HG02973 (cell line): ENCODE measurements around the gene ERF.

ENCODE experiments used
- ATAC-seq: cut with Tn5 transposase; IDR thresholded peaks from one replicate; pipeline ENCODE4 v1.9.1; 2021; ENCODE audit warnings: moderate library complexity; ENCODE audit not compliant: unreplicated experiment

ERF gene

DNA sequence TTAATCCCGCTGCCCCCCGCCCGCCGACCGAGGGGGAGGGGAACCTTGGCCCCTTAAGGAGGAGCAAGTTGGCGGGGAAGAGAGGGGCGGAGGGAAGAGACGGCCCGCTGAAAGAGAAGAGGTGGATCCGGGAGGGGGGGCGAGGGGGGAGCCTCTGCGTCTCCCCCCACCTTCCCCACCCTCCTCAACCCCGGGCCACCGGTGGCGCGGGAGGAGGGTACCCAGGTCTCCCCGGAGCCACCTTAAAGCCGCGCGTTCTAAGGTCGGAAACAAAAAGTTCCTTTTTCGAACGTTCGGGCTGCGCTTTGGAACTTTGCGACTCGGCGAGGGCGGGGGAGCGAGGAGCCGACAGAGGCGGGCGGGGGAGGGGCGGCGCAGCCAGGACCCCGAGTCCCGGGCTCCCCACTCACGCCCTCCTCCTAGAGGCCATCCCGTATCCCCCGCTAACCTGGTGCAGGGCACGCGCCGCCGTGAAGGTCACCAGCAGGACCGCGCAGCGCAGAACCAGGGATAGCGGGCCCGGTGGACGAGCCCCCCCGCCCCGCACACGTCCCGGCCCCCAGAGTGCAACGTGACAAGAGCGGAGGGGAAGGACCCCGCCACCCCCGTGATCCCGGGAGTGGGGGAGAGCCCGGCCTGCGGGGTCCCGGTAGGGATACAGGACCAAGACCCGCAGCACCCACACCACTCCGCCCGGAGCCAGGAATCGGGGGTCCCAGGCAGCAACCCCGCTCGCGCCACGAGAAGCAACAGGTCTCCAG, 659 bp downstream of the ERF start:
- ATAC-seq, result no peak

- ATAC-seq, result no peak
Measured at GRCh38 chr19:42253245-42254088, 1.5 kb downstream of the ERF start.

DNA sequence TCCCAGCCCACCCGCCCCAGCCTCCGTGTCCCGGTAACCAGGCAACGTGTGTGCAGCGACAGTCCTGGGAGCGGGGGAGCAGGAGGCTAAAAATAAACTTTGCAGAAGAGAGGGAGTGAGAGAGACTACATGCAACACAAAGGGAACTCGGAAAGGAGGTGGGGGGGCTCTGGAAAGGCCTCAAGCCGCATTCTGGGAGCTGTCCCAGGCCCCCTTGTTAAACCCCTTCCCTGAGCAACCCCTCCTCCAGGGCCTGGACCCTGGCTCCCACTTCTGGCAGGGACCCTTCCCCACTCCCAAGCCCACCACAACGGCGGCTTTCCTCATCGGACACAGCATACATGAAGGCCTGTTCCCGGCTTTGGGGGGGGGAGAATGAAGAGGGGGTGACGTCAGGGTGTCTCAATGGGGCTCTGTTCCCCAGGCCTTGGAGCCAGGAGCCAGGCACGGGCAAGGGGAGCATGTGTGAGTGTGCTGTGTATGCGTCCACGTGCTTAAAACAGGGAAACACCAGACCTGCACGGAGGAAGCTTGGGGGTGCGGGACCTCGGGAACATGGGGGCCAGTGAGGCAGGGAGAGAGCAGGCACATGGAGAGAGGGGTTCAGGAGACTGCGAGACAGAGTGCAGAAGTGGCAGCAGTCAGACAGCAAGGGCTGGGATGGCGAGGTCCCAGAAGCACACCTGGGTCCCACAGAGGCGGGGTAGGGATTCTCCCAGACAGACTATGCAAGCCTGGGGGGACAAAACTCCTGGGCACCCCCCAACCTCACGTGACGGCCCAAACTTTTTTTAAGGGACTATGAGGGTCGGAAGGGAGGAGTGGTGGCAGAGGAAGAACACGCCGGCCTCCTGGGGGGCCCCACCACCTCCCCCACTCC, 2.3 kb downstream of the ERF start:
- no peak for ATAC-seq

DNA sequence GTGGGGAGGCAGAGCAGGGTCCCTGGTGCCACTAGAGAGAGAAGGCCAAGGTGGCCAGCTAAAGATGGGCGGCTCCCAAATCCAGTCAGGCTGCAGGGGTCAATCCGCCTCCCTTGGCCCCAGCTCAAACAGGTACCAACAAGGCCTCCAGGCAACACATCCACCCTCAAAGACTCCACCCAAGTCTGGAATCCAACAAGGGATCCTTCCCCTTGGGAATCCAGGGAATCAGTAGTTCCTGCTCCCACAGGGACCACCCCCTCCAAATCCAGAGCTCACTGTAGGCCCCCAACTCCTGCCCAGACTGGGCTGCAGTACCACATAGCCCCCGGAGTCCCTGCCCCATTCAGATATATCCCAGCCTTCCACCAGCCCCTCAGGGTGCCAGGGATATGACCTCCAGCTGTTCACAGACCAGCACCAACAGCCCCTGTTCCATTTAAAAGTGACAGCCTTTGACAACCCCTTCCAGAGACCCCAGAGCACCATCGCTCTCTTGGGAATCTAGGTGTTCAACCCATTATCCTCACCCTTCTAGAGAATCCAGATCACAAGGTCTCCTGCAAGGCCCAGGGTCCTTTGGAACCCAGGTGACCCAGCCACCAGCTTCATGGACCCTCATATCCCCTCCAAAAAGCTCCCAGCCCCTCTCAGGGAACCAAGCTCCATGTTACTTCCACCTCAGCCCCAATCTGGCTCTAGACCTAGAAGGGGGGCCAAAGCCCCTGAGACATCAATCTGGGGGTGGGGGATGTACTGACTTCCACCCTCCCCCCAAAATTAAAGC, 3.2 kb downstream of the ERF start:
- ATAC-seq, result no peak

- no peak for ATAC-seq
Measured at GRCh38 chr19:42250666-42251531, 4.0 kb downstream of the ERF start.

DNA sequence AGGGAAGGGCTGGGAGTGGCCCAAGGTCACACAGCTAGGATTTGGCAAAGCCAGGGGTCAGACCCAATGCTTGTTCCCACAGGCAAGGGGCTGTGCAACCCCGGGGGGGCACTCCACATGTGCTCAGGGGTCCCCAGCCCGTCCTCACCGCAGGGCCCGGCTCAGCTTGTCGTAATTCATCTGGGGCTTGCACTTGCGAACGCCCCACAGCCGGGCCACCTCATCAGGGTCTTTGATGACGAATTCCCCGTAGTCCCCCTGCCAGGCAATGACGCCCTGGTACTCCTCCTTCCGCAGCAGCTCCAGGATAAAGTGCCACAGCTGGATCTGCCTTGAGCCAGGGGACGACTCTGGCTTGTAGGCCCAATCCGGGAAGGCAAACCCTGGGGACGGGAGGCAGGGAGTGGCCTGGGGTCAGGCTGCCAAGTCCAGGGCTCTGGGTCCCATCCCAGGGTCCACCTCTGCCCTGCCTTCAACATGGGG, 4.7 kb downstream of the ERF start:
- ATAC-seq, result no peak

DNA sequence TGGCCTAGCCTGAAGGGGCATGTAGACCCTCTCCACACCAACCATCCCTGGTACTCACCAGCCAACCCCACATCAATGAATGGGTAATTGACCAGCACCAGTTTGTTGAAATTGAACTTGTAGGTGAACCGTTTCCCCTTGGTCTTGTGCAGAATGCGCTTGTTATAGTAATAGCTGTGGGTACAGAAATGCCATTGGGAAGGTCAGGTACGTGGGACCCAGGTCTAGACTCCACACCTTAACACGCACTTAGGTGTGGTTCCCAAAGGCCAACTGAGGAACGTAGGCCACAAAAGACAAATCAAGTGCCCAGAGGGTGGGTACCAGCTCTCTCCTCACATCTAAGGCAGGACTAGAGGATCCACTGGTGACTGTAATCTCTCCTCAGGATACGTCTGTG, 5.2 kb downstream of the ERF start:
- no peak for ATAC-seq

DNA sequence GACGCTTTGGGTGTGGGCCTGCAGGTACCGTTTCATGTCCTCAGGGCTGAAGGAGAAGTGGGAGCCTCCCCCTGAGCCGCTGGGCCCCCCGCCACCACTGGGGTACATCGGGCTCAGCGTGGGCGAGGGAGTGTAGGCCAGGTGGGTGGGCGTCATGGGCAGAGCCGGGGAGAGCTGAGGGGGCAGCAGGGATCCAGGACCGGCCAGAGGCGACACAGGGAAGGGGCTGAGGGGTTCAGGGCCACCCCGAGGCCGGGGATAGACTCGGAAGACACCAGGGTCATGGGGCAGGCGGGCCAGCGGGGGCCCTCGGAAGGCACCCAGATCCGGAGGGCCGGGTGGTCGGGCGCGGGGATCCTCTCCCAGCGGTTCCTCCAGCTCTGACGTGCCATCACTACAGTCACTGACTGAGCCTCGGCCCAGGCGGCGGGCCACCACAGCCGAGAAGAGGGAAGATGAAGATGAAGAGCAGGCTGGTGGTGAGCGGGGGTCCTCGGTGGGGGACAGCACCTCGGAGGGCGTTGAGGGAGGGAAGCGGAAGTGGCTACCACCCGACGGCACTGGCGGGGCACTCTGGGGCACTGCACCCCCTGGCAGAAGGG, 5.7 kb downstream of the ERF start:
- ATAC-seq, result no peak

DNA sequence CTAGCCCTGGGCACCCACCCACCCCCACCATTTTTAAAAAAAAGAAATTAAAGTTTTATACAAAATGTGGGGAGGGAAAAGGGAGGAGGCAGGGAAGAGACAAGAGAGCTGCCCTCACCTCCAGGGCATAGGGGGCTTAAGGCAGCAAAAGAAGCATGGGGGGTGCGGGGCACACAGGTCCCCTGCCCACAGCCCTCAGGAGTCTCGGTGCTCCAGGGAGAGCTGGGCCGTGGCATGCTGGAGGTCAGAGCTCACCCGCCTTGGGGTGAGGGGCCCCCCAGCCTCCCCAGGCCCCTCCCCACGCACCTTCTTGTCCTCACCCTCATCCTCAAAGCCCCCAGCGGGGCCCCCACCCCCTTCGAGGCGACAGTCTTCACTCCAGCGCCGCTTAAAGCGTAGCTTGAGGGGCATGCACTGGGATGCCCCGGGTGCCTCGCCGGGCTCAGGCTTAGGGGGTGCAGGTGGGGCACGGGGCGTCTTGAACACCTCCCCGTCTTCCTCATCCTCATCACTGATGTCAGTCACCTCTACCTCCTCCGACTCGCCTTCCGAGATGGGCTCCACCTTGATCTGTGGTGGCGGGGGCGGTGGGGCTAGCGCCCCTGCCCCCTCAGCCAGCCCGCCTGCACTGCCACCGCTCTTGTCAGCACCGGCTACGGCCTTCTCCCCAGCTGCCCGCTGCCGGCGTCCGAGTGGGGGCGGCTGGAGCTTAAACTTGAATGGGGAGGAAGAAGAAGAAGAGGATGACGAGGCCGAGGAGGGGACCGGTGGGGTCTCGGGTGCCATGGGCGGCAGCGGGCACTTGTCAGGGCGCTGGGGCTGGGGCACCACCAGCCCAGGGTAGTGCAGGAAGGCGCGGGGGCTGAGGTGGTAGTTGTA, 6.4 kb downstream of the ERF start:
- no peak for ATAC-seq

GRCh38 chr19:42247640-42248199, 7.2 kb downstream of the ERF start:
- no peak for ATAC-seq

GRCh38 chr19:42246922-42247639, 7.8 kb downstream of the ERF start:
- ATAC-seq, result no peak

DNA sequence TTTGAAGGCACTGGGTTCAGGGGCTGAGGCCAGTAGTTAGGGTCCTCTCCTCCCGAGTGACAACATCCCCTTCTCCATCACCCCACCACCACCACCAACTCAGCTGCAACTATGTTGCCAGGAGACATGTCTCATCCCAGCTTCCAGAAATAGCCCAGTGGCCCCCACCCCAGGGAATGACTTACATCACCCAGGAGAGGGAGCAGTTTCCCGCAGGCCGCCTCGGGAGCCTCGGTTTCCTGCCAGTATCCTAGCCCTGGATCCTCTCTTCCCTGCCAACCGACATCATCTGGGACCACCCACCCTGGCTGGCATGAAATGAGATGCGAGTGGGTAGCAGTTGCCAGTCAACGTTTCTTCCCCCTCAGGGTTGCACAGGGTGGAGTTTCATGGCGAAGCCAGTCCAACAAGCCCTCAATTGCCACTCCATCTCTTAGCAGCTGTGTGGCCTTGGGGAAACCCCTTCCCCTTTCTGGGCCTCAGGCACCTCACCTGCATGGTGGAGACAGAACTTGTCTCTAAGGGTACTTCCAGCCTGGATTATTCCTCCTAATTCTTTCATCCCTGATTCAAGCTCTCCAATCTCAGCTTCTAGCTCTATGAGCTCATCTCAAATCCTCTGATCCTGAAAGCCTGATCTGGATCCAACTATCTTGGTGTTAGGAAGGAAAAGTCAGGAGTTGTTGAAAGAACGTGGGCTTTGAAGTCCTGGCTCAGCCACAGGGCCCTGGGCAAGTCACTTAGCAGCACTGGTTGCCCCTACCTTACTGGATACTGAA, 8.6 kb downstream of the ERF start:
- no peak for ATAC-seq

DNA sequence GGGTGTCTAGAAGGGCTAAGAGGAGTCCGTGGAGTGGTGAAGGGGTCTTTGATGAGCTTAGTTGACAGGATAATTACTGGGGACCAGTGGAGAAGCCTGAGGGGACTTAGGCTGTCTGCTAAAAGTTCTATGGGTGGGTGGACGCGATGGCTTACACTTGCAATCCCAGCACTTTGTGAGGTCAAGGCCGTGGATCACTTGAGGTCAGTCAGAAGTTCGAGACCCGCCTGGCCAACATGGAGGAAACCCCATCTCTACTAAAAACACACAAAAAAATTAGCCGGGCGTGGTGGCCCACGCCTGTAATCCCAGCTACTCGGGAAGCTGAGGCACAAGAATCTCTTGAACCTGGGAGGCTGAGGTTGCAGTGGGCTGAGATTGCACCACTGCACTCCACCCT, 9.7 kb downstream of the ERF start:
- ATAC-seq, result no peak

- peak; percentile 30 for ATAC-seq
Measured at GRCh38 chr19:42244347-42245220, 10.3 kb downstream of the ERF start.
